DND-41 (cell line): ENCODE measurements around the gene TAF11L13.
"Not testable (repeated sequence)": the region's sequence is repeated elsewhere in the genome, so short reads cannot be mapped to it uniquely, and the experiment has no call there.

Source experiments
- ATAC-seq: fragments of 200-7000 bp; cut with Tn5 transposase; 3 replicates; pipeline ENCODE4 v1.9.1; 2021; ENCODE audit warnings: low read depth; ENCODE audit not compliant: insufficient read depth
- DNase-seq: peaks from one replicate; pipeline ENCODE4 v3.0.0-alpha.2; 2020
- H2AFZ ChIP-seq: 2 replicates; pipeline ENCODE4 v1.6.0; 2012; ENCODE audit warnings: low read depth, low read length
- H3K27ac ChIP-seq: 2 replicates; pipeline ENCODE4 v1.5.1; 2012; ENCODE audit warnings: low read length, inconsistent platforms
- H3K27me3 ChIP-seq: fragments of 200-600 bp; sonication (generic); 2 replicates; pipeline ENCODE4 v1.6.0; 2012; ENCODE audit warnings: low read length, mild to moderate bottlenecking, inconsistent platforms; ENCODE audit not compliant: insufficient read depth, poor library complexity
- H3K36me3 ChIP-seq: 2 replicates; pipeline ENCODE4 v1.5.1; 2012; ENCODE audit warnings: low read length, inconsistent platforms; ENCODE audit not compliant: insufficient read depth
- H3K4me1 ChIP-seq: 2 replicates; pipeline ENCODE4 v1.5.1; 2012; ENCODE audit warnings: mild to moderate bottlenecking, low read length; ENCODE audit not compliant: insufficient read depth
- H3K4me2 ChIP-seq: 2 replicates; pipeline ENCODE4 v1.6.0; 2012; ENCODE audit warnings: mild to moderate bottlenecking, moderate library complexity, low read length, inconsistent platforms; ENCODE audit not compliant: insufficient read depth
- H3K4me3 ChIP-seq, 2 experiments: fragments of 200-600 bp in 1 of 2; shearing (Covaris generic) in 1 of 2; 2 replicates each; pipeline ENCODE4 v1.5.1; 2012 to 2016; ENCODE audit warnings: inconsistent platforms in 2 of 2, low read length in 2 of 2, mild to moderate bottlenecking in 2 of 2, low read depth in 1 of 2, moderate library complexity in 1 of 2
- H3K79me2 ChIP-seq: 2 replicates; pipeline ENCODE4 v1.6.0; 2012; ENCODE audit warnings: low read length, inconsistent platforms; ENCODE audit not compliant: insufficient read depth
- H3K9ac ChIP-seq: 2 replicates; pipeline ENCODE4 v1.6.0; 2012; ENCODE audit warnings: low read depth, mild to moderate bottlenecking, inconsistent platforms, low read length, moderate library complexity
- H3K9me3 ChIP-seq: 2 replicates; pipeline ENCODE4 v1.5.1; 2012; ENCODE audit warnings: low read length, moderate library complexity, mild to moderate bottlenecking, inconsistent platforms; ENCODE audit not compliant: insufficient read depth, severe bottlenecking
- H4K20me1 ChIP-seq: 2 replicates; pipeline ENCODE4 v1.6.0; 2012; ENCODE audit warnings: low read length; ENCODE audit not compliant: insufficient read depth
- EZH2 ChIP-seq: IDR thresholded peaks from 3 replicates; pipeline ENCODE4 v1.6.1; 2012; ENCODE audit warnings: borderline replicate concordance, low read depth, mild to moderate bottlenecking, moderate library complexity, low read length, inconsistent platforms; ENCODE audit not compliant: severe bottlenecking
- TF ChIP-seq, protein P1 (sequence below): IDR thresholded peaks from 2 replicates; pipeline ENCODE4 v1.5.1; 2012; ENCODE audit warnings: borderline replicate concordance, low read length, moderate library complexity, mild to moderate bottlenecking; ENCODE audit not compliant: poor library complexity, severe bottlenecking; ENCODE audit errors: extremely low read depth

TAF11L13 gene

DNA sequence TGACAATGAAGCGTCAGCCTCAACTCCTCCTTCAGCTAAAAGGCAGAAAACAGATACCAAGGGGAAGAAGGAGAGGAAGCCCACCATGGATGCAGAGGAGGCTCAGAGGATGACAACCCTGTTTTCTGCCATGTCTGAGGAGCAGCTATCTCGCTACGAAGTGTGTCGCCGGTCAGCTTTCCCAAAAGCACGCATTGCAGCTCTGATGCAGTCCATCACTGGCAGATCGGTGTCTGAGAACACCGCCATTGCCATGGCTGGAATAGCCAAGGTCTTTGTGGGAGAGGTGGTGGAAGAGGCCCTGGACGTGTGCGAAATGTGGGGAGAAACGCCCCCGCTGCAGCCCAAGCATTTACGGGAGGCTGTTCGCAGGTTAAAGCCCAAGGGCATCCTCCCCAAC, 26.9 kb upstream of the TAF11L13 start:
- Histone ChIP-seq H3K4me1 (no peaks in the 10 kb centered on the region), H3K79me2 (no peaks in the 10 kb centered on the region), H3K27ac (no peak overlapping the region), H3K4me2 (no peak overlapping the region), H3K27me3 (no peaks in the 10 kb centered on the region), H3K36me3 (no peaks in the 10 kb centered on the region), H3K9ac (no peak overlapping the region), H2AFZ (no peak overlapping the region), H3K4me3 (no peak overlapping the region), H3K9me3 (no peaks in the 10 kb centered on the region), H4K20me1 (no peaks in the 10 kb centered on the region)
- no peak for TF ChIP-seq EZH2
- TF ChIP-seq, protein P1, sequence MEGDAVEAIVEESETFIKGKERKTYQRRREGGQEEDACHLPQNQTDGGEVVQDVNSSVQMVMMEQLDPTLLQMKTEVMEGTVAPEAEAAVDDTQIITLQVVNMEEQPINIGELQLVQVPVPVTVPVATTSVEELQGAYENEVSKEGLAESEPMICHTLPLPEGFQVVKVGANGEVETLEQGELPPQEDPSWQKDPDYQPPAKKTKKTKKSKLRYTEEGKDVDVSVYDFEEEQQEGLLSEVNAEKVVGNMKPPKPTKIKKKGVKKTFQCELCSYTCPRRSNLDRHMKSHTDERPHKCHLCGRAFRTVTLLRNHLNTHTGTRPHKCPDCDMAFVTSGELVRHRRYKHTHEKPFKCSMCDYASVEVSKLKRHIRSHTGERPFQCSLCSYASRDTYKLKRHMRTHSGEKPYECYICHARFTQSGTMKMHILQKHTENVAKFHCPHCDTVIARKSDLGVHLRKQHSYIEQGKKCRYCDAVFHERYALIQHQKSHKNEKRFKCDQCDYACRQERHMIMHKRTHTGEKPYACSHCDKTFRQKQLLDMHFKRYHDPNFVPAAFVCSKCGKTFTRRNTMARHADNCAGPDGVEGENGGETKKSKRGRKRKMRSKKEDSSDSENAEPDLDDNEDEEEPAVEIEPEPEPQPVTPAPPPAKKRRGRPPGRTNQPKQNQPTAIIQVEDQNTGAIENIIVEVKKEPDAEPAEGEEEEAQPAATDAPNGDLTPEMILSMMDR: no peak
- no peak for DNase-seq
- ATAC-seq: no peak

DNA sequence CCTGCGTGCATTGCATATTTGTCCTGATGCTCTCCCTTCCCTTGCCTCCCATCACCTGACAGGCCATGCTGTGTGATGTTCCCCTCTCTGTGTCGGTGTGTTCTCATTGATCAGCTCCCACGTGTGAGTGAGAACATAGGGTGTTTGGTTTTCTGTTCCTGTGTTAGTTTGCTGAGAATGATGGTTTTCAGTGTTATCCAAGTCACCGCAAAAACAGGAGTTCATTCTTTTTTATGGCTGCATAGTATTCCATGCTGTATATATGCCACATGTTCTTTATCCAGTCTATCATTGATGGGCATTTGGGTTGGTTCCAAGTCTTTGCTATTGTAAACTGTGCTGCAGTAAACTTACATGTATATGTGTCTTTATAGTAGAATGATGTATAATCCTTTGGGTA, 24.4 kb upstream of the TAF11L13 start:
- not testable (repeated sequence) for H3K4me2 ChIP-seq, ATAC-seq, H4K20me1 ChIP-seq, H3K4me1 ChIP-seq, H3K27me3 ChIP-seq, H3K79me2 ChIP-seq, DNase-seq, H3K9me3 ChIP-seq, H3K27ac ChIP-seq, H3K36me3 ChIP-seq, H3K9ac ChIP-seq, H3K4me3 ChIP-seq, H2AFZ ChIP-seq

DNA sequence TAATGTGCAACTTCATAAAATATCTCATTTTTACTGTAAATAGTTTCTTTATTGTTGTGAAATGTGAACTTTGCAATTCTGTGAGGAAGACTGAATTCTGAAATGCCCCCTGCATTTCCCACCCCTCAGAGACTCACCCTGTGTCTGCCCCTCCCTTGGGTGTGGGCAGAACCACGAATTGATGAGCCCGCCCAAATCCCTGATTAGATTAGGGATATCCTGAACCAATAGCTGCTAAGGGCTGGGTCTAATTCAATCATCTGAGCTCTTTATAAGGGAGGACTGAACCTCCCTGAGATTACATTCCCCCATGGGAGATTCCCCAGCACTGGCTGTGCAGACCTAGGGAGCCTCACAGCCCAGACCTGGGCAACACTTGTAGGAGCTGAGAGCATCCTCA, 21.8 kb upstream of the TAF11L13 start, which contains the start of gene TAF11L12:
Gene TAF11L12, plus strand, starts transcription at position 301 of the 400 bp plus-strand sequence.
- H3K9me3 ChIP-seq, H3K36me3 ChIP-seq, H4K20me1 ChIP-seq, H3K27me3 ChIP-seq, H3K4me1 ChIP-seq, H3K79me2 ChIP-seq, H3K9ac ChIP-seq, H3K4me3 ChIP-seq, DNase-seq, H2AFZ ChIP-seq, H3K4me2 ChIP-seq, ATAC-seq, H3K27ac ChIP-seq: not testable (repeated sequence)

DNA sequence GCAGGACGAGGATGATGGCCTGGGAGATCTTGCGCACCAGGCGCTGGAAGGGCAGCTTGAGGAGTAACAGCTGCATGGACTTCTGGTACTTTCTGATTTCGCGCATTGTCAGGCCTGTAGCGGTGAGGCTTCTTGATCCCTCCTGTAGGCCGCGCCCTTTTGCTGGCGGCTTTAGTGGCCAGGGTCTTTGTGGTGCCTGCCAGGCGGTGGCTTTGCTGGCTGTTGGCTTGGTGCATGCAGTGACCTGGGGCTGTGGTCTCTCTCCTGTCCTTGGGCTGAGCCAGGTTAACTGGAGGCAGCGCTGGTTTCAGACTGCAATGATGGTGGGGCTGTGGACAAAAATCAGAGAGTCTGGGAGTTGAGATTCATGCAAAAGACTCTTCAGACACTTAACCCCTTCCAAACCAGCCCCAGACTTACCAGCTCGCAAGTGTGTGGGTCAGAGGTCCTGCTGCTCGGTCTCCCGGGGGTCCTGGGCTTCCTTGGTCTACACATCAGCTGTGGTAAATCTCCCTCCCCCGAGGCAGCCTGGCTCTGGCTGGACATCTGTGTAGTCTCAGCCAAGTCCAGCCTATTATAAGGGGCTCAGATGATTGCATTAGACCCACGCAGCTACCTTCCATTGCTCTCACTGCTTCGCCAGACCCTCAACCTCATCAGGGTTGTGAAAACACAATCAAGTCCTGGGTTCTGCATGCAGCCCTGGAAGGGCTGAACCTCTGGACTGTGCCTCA, 16.8 kb upstream of the TAF11L13 start:
- Histone ChIP-seq H3K27ac (no peak overlapping the region), H3K36me3 (no peaks in the 10 kb centered on the region), H3K4me2 (no peak overlapping the region), H3K4me3 (no peak overlapping the region), H3K4me1 (no peaks in the 10 kb centered on the region), H4K20me1 (no peaks in the 10 kb centered on the region), H3K27me3 (no peaks in the 10 kb centered on the region), H3K9ac (no peak overlapping the region), H2AFZ (no peak overlapping the region), H3K79me2 (no peaks in the 10 kb centered on the region), H3K9me3 (no peaks in the 10 kb centered on the region)
- DNase-seq (no peak), ATAC-seq (no peak)
- no peak for TF ChIP-seq EZH2
- TF ChIP-seq, protein P1: no peak
